ENCODE results near the gene SV2B.

GRCh38 chr15:91318931-91319330 lies 218.9 kb downstream of the SV2B start:
- TF ChIP-seq CTCF (IDR thresholded peaks at IDR 0.05; ENCODE audit: poor library complexity) (no peak), EZH2phosphoT487 (IDR thresholded peaks at IDR 0.05; ENCODE audit: low read depth, severe bottlenecking, unreplicated experiment) (no peak), EZH2 (IDR thresholded peaks at IDR 0.05; ENCODE audit: borderline replicate concordance) (no peak)
